ENCODE measurements around the gene CFAP43. TPM values are rescaled to one million over a fixed set of nuclear protein-coding genes. Genes with fewer than 3 reads are reported as not detected.

Gene CFAP43
- total and polyA plus RNA-seq, 2 of the 8 experiments (the other 6 are each of a cell fraction or from before 2014, with no cell fraction given), result 0.11 to 0.27 TPM

- Histone ChIP-seq H3K79me2 (ENCODE audit: control insufficient read depth in 1 of 2, insufficient read depth in 2 of 2, low read length in 2 of 2) (no peaks in the 10 kb centered on the region), H2BK20ac (ENCODE audit: low read length) (no peak overlapping the region), H3K14ac (ENCODE audit: insufficient read length) (no peak overlapping the region), H4K8ac (ENCODE audit: extremely low read depth, insufficient read depth, low read length) (no peak overlapping the region), H3K27ac (ENCODE audit: low read depth, low read length) (no peak overlapping the region), H3K9ac (replicated peaks in 1 of 4; ENCODE audit: extremely low read depth in 1 of 4, low read depth in 3 of 4, low read length in 3 of 4) (no peak overlapping the region), H2BK5ac (ENCODE audit: low read depth, low read length) (no peak overlapping the region), H2BK15ac (ENCODE audit: low read length) (no peak overlapping the region), H2AFZ (ENCODE audit: low read length) (no peak overlapping the region), H2BK12ac (ENCODE audit: low read depth, low read length) (no peak overlapping the region), H2BK120ac (replicated peaks; ENCODE audit: low read depth, low read length) (no peak overlapping the region), H4K91ac (replicated peaks; ENCODE audit: insufficient read length, low read length) (no peak overlapping the region), H3K4me3 (ENCODE audit: extremely low read depth in 1 of 4, insufficient read depth in 2 of 4, low read depth in 3 of 4, low read length in 4 of 4) (no peak overlapping the region), H3K4ac (replicated peaks; ENCODE audit: insufficient read length, low read depth, low read length) (no peak overlapping the region), H4K5ac (ENCODE audit: insufficient read length, low read depth, low read length) (no peak overlapping the region), H3K36me3 (ENCODE audit: control insufficient read depth in 2 of 4, insufficient read depth in 4 of 4, low read length in 3 of 4) (0 out of 8 replicates have a peak, but pooled peaks cover 0 to 2% (median 0%) of the 10 kb centered on the region in 4 experiments), H3K79me1 (ENCODE audit: low read depth, low read length) (no peaks in the 10 kb centered on the region), H3K23me2 (ENCODE audit: low read depth, low read length) (no peaks in the 10 kb centered on the region), H4K20me1 (replicated peaks in 1 of 2; ENCODE audit: control insufficient read depth in 1 of 2, insufficient read depth in 2 of 2, low read length in 2 of 2) (no peaks in the 10 kb centered on the region), H2AK5ac (ENCODE audit: low read depth, low read length) (no peak overlapping the region), H3K4me1 (replicated peaks in 1 of 4; ENCODE audit: control insufficient read depth in 3 of 4, insufficient read depth in 4 of 4, low read length in 3 of 4) (peaks cover 0 to 5% (median 0%) of the 10 kb centered on the region in 4 experiments; a peak in 3 of 7 replicates), H3K4me2 (ENCODE audit: insufficient read depth in 1 of 2, low read depth in 2 of 2, low read length in 2 of 2) (no peak overlapping the region), H3K18ac (ENCODE audit: extremely low read depth, low read length) (no peak overlapping the region), H3K56ac (replicated peaks; ENCODE audit: insufficient read length, low read depth, low read length) (no peak overlapping the region), H3K23ac (ENCODE audit: insufficient read length) (no peak overlapping the region), H3K9me3 (ENCODE audit: insufficient read depth in 2 of 2, low read depth in 1 of 2, low read length in 1 of 2) (peaks cover 0 to 8% of the 10 kb centered on the region in 2 experiments; a peak in 1 of 4 replicates), H3K27me3 (replicated peaks in 1 of 4; ENCODE audit: control insufficient read depth in 3 of 4, extremely low read depth in 1 of 4, insufficient read depth in 3 of 4, low read length in 3 of 4) (no peaks in the 10 kb centered on the region)
- ChIA-PET CTCF (ENCODE audit: partially characterized antibody) (interaction anchor here (1.0 kb wide), 1 partner anchor 73 kb away, joined by 3 read pairs; no protein-coding TSS in a partner anchor), POLR2A (ENCODE audit: partially characterized antibody) (no interaction called here)
- FAIRE-seq, result no peak
- DNase-seq (ENCODE audit: low read depth in 1 of 2, low spot score in 2 of 2), result no peak
- no peak for TF ChIP-seq HDAC2 (IDR thresholded peaks at IDR 0.05; ENCODE audit: borderline replicate concordance in 1 of 2, low read depth in 2 of 2, low read length in 2 of 2)
- TF ChIP-seq POLR2AphosphoS5 (IDR thresholded peaks at IDR 0.05; ENCODE audit: low read depth, low read length), result no peak
Measured at GRCh38 chr10:104151737-104152136, 80.4 kb downstream of the CFAP43 start.

Measured in H1 (cell line).